GM18861 (cell line): ENCODE results near the gene IL13RA1.
"Not testable (repeated sequence)": the region's sequence is repeated elsewhere in the genome, so short reads cannot be mapped to it uniquely, and the experiment has no call there.

Experiments
- ATAC-seq: cut with Tn5 transposase; IDR thresholded peaks from one replicate; pipeline ENCODE4 v1.9.1; 2021; ENCODE audit not compliant: unreplicated experiment

IL13RA1 gene

DNA sequence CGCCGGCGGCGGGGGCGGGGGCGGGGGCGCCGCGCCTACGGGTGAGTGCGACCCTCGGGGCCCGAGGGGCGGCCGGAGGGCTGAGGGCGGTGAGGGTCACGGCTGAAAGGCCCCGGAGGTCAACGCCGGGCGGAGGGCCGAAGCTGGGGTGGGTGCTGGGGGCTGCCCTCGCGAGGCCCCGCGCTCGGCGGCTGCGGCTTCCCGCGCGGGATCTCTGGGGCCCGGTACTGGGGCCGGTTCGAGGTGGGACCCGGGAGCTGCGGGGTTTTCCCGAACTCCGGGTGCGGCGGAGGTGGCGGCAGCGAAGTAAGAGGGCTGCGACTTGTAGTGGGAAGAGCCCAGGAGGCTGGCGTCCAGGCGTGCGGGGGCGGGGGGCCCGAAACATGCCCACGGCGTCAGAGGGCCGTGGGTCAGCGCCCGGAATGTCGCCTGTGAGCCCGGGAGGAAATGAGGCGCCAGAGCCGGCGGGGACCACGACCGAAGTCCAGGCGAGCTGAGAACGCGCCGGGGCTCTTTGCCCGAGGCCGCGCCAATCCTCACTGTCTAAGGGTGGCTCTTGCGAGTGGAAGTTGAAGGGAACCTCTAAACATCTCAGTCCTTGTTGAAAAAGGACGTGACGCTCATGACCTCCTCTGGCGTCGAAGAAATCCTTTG, 407 bp downstream of the IL13RA1 start:
- no peak for ATAC-seq

DNA sequence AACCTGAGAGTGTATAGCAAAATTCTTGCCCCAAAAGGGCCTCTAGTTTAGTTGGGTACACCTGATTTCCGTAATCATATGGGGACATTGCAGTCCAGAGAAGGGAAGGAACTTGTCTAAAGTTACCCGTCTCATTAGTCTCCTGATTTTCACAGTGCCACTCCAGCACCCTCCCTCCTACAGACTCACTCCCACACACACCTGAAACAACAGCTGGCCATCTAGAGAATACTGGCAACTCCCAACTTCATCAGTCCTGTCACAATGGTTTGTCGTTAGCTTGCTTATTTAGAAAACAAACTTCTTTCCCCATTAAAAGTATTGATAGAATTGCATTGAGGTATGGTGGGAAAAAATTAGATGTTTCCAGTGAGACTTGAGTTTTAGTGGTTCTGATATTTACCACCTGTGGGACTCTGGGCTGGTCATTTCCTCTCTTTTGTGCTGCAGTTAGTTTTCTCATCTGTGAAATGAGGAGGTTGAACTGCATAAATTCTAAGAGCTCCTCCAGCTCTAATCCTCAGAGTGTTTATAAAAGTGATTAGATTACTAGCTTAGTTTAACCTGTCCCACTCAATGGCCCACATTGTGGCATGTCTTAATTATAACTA, 1.7 kb downstream of the IL13RA1 start:
- no peak for ATAC-seq

DNA sequence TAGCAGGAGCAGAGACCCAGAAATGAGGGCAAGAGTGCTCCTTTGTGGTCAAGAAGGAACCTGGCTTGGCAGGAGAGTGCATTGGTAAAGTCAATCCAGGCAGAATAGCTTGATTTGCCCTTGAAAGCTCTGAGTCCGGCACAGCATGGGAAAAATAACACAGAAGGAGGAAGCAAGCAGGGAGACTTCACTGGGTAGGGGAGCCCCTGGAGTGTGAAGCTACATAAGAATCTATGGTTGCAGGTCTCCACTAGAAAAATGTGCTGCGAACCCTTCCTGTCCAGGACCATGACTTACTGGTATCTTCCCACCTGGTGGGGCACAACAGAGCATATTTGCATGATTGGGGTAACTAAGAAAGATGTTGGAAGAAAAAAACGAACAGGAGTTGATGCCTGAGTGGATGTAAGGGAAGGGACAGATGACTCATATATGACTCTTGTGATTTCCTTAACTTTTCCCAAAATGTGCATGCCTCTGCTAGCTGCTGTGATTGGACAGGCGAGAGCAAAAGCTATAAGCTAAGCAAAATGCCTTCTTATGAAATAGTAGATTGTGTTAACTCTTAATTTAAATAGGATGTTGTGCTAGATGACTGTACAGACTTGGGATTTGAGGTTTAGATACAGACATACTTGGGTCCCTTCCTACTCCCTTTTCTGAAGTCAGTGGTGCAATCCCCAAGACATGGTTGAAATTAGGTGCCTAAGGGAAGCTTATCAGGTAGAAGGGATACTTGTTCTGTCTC, 3.3 kb downstream of the IL13RA1 start:
- ATAC-seq, result no peak

DNA sequence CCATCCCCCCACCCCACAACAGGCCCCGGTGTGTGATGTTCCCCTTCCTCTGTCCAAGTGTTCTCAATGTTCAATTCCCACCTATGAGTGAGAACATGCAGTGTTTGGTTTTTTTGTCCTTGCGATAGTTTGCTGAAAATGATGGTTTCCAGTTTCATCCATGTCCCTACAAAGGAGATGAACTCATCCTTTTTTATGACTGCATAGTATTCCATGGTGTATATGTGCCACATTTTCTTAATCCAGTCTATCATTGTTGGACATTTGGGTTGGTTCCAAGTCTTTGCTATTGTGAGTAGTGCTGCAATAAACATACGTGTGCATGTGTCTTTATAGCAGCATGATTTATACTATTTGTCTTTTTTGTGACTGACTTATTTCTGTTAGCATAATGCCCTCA, 5.1 kb downstream of the IL13RA1 start:
- not testable (repeated sequence) for ATAC-seq

DNA sequence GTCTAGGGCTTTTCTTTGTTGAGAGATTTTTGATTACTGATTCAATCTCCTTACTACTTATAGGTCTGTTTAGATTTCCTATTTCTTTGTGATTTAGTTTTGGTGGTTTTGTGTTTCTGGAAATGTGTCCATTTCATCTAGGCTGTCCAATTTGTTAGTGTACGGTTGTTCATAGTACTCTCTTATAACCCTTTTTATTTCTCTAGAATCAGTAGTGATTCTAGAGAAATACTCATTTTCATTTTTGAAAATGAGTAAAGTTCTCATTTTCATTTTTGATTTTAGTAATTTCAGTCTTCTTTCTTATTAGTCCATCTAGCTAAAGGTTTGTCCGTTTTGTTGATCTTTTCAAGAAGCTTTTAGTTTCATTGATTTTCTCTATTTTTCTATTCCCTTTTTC, 7.5 kb downstream of the IL13RA1 start:
- peak; percentile 58 for ATAC-seq

DNA sequence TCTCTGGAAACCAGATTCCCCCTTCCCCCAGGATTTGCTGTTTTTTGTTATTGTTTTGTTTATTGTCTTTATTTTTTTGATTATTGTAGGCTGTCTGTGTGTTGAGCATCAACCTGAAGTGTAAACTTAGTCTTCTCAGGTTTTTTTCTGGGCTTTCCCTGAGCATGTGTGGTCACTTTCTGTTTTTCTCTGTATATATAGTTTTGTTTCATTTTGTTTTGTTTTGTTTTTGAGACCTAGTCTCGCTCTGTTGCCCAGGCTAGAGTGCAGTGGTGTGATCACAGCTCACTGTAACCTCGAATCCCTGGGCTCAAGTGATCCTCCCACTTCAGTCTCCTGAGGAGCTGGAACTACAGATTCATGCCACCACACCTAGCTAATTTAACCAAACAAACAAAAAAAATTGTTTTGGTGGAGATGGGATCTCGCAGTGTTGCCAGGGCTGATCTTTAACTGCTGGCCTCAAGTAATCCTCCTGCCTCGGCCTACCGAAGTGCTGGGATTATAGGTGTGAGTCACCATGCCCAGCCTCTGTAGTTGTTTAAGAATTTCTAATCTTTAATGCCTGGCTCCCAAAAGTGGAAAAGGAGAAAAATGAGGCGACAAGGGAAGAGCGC, 9.1 kb downstream of the IL13RA1 start:
- ATAC-seq, result peak; percentile 88

DNA sequence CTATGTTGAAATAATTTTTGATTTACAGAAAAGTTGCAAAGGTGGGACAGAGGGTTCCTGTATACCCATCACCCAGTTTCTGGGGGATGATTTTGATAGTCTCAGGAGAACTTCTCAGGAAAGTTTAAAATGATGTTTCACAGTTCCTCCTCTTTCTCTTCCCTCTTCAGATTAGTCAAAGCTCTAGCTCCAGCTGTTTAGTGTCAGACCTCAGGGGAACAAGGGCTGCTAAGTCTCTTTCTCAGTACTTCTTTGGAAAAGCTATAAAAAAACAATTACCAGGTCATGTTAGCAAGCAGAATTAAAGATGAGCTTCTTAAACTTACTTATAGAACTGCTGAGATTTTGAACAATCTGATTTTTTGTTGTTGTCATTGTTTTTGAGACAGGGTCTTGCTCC, 12.2 kb downstream of the IL13RA1 start:
- ATAC-seq, result no peak

DNA sequence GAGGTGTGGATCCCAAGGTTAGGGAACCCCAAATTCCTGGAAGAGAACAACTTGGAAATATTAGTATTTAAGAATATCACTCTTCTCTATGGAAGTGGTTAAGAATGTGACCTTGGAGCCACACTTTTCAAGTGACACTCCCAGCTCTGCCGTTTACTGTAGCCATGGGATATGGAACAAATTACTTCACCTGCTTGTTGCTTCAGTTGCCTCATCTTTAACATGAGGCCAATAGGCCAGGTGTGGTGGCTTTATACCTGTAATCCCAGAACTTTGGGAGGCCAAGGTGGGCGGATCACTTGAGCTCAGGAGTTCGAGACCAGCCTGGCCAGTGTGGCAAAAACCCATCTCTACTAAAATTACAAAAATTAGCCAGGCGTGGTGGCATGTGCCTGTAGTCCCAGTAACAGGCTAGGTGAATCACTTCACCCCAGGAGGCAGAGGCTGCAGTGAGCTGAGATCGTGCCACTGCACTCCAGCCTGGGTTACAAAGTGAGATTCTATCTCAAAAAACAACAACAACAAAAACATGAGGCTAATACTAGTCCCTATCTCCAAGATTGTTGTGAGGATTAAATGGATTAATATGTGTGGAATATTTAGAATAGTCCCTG, 13.0 kb downstream of the IL13RA1 start:
- ATAC-seq, result no peak

DNA sequence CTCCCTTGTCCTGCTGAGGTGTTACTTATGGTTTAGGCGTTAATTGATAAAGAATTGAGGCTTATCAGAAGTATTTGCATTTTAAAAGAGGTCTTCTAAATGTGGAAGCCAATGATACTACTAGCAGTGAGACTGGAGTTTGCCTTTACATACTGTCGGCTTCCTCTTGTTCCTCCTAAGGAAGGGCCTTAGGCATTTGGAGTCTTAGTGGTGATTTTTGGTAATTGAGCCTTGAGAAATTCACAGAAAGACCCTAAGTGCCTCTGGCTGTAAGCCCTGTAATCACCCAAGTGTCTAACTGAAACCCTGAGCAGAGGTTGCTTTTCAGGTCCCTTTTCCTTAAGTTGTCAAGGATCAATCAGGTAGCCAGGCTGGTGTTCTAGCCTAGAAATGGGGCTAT, 14.8 kb downstream of the IL13RA1 start:
- ATAC-seq, result no peak

DNA sequence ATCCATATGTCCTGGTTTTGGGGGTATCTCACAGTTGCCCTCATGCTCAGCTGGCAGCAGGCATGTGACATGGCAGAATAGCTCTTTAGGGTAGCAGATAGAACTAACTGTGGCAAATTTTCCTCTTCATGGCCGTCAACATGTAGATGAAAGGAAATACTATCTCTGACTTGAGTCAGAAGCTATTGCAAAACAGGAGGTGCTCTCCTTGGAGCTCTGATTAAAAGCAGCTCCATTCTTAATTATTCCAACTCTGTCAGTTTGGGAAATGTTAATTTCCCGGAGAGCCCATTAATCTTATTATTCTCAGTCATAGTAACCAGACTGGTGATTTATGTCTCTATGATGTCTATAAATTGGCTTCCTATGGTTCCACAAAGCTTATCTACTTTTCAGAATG, 18.2 kb downstream of the IL13RA1 start:
- no peak for ATAC-seq

DNA sequence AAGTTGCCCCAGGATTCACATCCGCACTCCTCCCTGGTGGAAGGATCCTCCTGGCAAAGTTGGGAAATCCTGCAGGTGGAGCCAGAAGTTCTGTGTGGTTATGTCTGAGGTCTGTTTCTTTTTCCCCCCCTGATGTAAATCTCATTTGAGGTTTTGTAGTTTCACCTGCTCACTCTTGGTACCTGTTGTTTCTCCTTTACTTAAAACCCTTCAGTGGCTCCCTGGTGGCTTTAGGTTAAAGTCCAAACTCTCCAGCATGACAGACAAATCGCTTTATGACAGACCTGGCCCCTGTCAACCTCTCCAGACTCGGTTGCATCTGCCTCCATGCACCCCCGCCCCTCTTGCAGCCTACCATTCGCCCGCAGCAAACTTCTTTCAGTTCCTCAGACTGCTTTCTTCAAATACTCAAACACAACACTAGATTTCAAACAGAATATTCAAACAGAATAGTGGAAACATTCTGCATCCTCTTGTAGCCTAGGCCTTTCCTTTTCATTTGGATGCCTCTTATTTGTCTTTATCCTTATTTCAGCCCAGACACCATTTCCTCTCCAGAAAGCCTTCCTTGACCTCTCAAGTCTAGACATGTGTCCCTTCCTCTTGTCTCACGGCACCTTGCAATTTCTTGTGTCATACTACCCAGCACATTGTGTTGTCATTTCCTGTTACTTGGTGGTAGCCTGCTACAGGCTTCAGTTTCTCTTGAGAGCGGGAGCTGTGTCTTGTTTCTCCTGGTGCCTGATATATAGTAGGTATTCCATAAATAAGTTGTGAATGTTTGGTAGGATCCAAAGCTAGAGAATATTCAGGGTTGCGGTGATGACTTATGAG, 24.8 kb downstream of the IL13RA1 start:
- peak; percentile 85 for ATAC-seq

DNA sequence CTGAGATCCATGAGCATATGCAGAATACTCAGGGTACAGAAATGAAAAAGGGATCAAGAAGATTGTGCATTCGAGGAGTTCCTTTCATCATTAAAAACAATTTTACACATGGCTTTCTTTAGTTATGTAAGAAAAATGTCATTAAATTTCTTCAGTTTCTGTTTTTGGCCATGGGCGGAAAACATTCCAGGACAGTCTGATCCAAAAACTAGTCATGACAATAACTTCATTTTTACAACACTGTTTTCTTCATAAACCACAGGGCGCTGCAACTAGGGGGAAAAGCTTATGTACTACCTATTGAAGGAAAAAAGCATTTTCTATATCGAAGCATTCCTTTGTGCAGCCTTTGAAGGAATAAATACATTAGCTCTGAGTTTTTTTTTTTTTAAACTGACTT, 28.2 kb downstream of the IL13RA1 start:
- no peak for ATAC-seq

DNA sequence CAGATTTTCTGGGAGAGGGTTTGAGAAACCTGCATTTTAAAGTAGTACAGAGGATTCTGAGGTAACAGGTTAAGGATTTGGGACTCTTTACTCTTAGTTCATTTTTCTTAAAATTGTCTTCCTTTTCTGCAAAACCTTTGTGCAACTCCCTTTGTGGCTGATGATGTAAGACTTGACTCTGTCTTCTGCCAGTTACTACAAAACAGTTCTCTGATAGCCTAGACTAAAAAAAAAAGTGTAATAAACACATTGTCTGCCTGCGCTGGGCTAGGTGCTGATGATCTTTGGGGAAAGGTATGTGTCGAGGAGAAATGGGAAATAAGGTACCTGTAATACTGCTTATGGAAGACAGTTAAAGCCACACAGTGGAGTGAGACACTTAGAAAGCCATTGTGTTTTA, 28.7 kb downstream of the IL13RA1 start:
- ATAC-seq, result no peak

DNA sequence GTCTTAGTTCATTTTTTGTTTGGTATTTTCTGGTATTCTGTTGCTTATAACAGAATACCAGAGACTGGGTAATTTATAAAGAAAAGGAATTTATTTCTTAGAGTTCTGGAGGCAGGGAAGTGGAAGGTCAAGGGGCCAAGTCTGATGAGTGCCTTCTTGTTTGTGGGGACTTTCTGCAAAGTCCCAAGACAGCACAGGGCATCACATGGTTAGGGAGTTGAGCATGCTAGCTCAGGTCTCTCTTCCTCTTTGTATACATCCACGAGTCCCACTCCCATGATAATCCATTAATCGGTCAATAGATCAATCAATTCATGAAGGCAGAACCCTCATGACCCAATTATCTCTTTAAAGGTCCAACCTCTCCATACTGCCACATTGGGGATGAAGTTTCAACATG, 31.1 kb downstream of the IL13RA1 start:
- ATAC-seq, result no peak

DNA sequence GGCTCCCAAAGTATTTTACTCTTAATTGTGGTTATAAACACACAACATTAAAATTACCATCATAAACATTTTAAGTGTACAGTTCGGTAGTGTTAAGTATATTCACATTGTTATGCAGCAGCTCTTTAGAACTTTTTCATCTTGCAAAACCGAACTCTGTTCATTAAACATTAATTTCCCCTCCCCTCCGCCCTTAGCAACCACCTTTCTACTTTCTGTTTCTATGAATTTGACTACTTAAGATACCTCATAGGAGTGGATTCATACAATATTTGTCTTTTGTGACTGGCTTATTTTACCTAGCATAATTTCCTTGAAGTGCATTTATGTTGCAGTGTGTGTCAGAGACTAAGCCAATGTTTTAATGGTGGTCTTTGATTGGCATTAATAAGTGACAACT, 32.6 kb downstream of the IL13RA1 start:
- ATAC-seq, result peak; percentile 50

DNA sequence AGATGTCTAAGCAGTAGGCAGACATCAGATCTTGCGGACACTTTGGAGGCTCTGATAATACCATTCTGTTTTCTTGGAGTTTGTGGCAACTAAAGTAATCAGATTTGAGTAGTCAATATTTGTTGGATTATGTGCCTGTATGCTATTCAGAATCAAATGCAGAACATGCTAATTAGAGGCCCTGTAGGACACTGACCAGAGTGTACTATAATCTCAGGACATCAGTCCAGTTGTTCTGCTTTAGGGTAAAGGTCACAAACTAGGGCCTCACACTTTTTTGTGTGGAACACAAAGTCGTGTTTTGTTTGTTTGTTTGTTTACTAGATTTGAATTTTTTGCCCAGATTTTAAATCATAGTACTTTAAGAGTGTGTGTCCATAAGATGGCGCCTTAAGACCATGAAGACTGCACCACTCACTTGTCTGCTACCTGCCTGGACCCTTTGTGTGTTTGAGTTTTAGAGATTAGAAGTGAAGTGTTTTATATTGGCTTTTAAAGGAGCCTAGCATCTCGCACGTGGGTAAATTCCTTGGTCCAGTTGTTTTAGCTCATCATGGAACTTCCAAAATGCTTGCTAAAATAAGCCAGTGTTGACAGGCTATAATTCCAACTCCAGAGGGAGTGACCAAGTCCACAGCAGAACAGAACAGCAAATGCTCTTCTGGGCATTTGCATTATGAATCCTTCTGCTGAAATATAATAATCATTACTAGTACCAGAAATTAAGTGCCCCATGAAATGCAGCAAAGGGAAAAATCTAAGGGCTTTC, 34.7 kb downstream of the IL13RA1 start:
- no peak for ATAC-seq

DNA sequence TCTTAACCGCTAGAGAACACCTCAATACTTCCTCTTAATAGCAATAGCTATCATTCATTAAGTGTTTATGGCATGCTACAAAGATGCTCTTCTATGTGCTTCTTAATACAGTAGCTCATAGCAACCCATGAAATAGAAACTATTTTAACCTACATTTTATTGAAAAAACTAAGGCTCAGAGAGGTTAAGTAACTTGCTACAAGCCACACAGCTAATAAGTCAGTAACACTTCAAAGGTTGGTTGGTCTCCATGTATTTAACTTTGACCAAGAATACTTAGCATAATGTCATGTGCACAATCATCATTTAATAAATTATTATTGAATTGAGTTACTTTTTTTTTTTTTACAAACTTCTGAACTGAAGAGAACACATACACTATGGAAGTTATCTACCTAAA, 36.1 kb downstream of the IL13RA1 start:
- no peak for ATAC-seq

DNA sequence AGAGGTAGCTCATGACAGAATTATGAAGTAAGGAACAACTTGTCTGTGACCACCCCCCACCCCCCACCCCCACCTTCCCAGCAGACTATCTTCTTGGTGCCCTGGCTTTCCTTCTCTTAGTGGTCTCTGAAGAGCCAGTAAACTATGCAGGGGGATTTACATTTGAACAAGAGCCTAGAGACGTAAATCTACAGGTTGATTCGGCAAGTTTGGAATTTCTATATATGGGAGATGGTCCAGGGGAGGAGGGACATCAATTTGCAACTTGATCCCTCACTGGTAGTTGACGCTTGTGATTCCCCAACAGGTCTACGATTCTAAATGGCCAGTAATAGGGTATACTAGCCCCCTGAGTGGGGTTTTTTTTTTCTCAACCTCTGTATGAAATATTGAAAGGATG, 36.7 kb downstream of the IL13RA1 start:
- ATAC-seq, result no peak

DNA sequence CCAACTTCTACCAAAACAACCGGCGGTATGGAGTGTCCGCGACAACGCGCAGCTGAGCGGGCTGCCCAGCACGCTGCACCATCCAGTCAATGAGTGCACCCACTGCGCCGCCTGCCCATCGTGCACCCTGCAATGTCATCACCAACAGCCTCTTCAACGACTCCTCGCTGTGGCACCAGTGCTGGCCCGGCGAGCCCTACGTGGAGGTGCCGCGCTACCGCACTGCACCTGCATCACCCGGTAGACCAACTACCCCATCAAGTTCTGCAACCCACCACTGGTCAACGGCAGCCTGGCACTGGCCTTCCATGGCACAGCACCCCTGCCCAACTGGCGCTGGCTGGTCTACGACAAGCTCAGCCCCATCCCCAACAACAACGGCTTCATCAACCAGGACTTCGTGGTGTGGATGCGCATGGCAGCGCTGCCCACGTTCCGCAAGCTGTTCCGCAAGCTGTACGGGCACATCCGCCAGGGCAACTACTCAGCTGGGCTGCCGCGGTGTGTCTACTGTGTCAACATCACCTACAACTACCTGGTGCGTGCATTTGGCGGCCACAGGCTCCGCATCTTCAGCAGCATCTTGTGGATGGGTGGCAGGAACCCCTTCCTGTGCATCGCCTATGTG, 42.8 kb downstream of the IL13RA1 start:
- no peak for ATAC-seq
